Measurements from ENCODE around the gene WDR37.
A peak's percentile ranks its signal among the peaks of the same experiment; 100 is the strongest.
"Not testable (repeated sequence)": the region's sequence is repeated elsewhere in the genome, so short reads cannot be mapped to it uniquely, and the experiment has no call there.

The WDR37 gene

GRCh38 chr10:1107004-1107403 lies 50.8 kb downstream of the WDR37 start:
- no peak for DNase-seq (ENCODE audit: low spot score)

GRCh38 chr10:1107679-1108078 lies 51.5 kb downstream of the WDR37 start:
- no peak for DNase-seq (ENCODE audit: low spot score)

DNA sequence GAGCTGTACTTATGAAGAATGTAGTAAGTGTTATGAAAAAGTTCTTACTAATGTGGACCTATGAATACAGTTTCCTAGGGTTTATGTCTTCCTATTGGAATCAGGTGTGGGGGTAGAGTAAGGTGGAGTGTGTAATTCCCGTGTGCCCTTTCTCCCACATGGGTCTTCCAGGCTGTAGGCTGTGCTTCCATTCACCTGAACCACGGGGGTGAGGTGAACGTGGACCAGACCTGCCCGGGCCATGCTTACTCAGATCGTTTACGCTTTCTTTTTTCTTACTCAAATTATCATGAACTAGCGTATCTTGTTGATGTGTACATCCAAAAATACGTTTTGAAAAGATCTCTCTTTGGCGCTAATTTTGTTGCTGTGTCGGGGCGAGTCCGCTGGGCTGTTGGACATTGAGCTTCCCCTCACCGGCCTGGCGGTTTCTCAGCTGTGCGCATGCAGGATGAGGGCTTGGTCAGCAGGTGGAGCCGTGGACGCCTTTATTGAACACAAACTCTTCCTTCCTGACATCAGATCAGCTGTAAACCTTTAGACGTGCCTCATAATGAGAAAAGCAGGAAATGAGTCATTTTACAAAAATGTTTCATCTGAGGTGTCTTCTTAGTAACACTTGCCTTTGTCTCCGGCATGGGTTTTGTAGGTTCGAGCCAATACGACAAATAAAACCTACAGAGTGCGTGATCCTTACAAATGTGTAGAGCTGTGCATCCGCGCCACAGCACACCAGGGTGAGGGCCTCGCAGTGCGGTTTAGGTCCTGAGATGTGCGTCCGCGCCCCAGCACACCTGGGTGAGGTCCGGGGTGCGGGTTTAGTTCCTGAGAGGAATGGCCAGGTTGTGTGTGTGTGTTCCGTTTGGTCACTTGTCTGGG lies 53.8 kb downstream of the WDR37 start:
- DNase-seq (ENCODE audit: low spot score), result peak; percentile 96

- peak; percentile 3 for DNase-seq (ENCODE audit: low spot score)
Measured at GRCh38 chr10:1110674-1111119, 54.5 kb downstream of the WDR37 start.

DNA sequence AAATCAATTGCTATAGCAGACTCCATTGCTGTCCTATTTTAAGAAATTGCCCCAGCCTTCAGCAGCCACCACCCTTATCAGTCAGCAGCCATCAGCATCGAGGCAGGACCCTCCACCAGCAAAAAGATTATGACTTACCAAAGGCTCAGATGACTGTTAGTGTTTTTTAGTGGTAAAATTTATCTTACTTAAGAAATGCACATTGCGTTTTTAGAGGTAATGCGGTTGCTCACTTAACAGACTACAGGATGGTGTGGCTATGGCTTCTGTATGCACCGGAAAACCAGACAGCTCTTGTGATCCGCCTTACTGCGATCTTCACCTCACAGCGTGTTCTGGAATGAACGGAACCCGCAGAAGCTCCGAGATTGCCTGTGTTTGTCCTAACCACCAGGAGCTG lies 58.1 kb downstream of the WDR37 start:
- DNase-seq (ENCODE audit: low spot score), result no peak

DNA sequence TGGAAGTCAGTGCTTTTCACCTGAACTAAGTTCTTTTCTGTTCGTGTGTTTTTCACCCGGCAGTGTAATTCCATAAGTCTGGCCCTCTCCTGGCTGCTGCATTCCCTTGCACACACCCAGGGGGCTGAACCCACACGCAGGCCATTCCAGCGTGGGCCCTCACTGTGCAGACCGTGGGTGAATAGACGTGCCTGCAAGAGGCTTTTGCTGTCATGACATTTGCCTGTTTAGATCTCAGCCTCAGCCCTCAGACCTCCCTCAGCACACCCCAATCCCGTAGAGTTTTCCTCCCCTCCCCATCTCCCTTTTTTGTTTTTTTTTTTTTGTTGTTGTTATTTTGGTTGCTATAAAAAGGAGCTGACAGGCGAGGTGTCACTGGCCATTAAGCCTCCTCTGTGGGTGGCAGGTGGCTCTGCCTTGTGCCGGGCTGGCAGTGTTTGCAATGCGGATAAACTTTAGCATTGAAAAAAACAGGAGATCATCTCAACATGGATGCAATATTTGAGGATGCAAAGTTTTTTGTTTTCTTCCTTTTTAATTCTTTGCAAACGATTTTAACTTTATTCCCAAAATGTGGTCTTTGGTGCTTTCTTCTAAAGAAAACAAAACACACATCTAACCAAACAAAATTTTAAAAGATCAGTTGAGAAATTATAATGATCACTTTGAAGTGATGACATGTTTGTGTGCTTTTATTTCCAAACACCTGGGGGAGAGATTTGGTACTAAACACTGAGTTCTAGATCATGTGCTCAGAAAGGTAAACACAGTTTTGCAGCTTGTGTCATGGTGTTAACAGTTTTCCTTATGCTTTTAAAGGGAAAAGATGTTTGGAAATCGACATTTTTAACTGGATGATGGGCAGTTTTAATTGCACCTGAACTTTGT lies 58.8 kb downstream of the WDR37 start:
- DNase-seq (ENCODE audit: low spot score), result no peak

DNA sequence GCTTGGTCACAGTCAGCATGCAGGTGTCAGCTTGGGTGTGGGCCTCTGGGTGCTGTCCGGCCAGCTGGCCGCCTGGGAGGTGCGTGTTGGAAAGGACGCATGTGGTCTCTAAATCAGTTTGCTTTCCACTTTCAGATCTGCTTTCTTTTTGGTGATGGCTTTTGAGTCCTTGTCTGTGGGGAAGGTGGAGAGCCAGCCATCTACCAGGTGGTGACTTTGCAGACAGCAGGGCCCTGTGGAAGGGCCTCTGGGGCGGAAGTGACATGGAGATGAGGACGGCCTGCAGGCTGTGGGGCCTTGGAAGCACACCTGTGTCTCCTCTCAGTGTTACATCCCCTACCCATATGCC lies 59.4 kb downstream of the WDR37 start:
- DNase-seq (ENCODE audit: low spot score), result no peak

DNA sequence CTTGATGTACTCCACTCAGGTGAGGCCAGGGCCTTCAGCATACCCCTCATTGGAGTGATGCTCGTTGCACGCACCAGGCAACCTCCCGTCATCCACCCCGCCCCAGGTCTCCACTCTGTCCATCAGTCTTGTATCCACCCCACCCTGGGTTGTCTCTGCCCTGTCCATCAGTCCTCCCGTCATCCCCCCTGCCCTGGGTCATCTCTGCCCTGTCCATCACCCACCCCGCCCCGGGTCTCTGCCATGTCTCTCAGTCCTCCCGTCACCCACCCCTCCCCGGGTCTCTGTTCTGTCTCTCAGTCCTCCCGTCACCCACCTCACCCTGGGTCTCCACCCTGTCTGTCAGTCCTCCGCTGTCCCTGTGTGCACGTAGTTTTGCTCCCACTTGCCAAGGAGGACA lies 59.9 kb downstream of the WDR37 start:
- no peak for DNase-seq (ENCODE audit: low spot score)

- no peak for DNase-seq (ENCODE audit: low spot score)
Measured at GRCh38 chr10:1116696-1117280, 60.6 kb downstream of the WDR37 start.

- DNase-seq (ENCODE audit: low spot score), result no peak
Measured at GRCh38 chr10:1117651-1118050, 61.5 kb downstream of the WDR37 start.

DNA sequence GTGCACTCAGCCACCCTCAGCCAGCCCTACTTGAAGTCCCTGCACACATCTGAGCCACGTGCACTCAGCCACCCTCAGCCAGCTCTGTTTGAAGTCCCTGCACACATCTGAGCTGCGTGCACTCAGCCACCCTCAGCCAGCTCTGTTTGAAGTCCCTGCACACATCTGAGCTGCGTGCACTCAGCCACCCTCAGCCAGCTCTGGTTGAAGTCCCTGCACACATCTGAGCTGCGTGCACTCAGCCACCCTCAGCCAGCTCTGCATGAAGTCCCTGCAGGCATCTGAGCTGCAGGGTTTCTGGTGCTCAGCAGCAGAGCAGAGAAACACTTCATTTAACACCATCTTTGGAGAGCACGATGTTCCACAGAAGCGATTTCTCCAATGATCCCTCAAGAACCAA lies 62.1 kb downstream of the WDR37 start:
- DNase-seq (ENCODE audit: low spot score), result not testable (repeated sequence)

DNA sequence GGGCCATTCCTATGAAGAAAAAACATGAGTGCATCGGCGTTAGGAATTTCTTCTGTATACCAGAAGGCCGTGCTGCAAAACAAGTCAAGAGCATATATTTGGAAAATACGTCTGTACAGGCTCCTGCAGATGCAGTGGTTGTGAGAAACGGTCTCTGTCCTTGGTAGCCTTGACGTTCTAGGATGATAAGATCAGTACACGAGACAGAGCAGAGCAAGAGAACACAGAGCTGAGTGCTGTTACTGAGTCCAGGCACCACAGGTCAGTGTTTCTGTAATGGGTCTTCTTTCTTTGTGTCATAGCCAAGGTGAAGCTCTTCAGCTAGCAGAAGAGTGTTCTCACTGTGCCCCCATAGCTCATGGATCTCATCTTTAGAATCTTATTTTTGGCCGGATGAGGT lies 62.8 kb downstream of the WDR37 start:
- no peak for DNase-seq (ENCODE audit: low spot score)

- DNase-seq (ENCODE audit: low spot score), result no peak
Measured at GRCh38 chr10:1119501-1119900, 63.3 kb downstream of the WDR37 start.

GRCh38 chr10:1120306-1120705 lies 64.1 kb downstream of the WDR37 start:
- DNase-seq (ENCODE audit: low spot score), result no peak

GRCh38 chr10:1120801-1121211 lies 64.6 kb downstream of the WDR37 start:
- no peak for DNase-seq (ENCODE audit: low spot score)

DNA sequence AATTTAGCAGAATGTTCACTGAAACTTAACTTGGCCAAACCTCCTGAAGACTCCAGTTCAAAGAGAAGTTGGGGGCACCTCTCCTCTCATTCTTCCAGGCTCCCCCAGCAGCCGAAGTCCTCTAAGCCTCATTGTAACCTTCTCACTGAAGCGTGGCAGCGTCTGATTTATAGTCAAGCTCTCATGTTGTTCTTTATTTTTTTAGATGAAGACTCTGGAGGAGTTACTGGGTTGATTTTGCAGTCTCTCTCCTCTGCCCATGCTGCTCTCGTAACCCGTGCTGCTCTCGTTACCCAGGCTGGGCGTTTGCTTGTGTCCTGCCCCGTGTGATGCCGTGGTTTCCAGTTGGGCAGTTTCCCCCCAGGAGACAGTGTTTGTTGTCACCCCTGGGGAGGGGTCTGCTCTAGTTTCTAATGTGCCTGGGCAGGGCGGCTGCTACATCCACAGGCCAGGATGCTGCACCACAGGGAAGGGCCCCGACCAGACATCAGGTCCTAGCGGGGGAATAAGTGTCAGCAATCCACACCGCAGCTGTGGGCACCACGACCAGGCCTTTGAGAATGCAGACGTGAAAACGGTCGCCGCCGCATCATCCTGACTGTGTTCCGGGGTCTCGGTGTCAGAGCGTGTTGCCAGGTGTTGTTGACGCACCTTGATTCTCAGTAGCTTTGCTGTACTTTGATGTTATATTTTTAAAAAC lies 65.2 kb downstream of the WDR37 start:
- no peak for DNase-seq (ENCODE audit: low spot score)

GRCh38 chr10:1122349-1122748 lies 66.2 kb downstream of the WDR37 start:
- DNase-seq (ENCODE audit: low spot score), result no peak

GRCh38 chr10:1123198-1123597 lies 67.0 kb downstream of the WDR37 start:
- DNase-seq (ENCODE audit: low spot score), result no peak

GRCh38 chr10:1123972-1124371 lies 67.8 kb downstream of the WDR37 start:
- no peak for DNase-seq (ENCODE audit: low spot score)

GRCh38 chr10:1124796-1125195 lies 68.6 kb downstream of the WDR37 start:
- DNase-seq (ENCODE audit: low spot score), result no peak

DNA sequence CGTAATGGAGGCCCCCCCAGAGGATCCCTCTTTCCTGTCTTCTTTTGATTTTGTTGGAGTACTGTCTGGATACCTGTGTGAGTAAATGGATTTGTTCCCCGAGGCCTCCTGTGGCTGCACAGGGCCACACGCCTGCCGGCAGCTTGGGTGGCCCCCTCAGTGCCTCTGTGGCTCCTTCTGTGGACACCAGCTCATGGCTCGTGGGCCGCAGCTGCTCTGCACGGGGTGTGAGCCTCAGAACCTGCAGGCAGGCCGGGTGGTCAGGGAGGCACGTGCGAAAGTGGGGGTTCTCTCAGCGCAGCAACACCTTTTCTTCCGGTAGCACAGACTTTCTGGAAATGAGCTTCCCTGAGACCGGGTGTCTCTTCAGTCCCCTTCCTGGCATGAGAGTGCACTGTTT lies 70.3 kb downstream of the WDR37 start:
- DNase-seq (ENCODE audit: low spot score), result no peak

GRCh38 chr10:1127629-1128028 lies 71.4 kb downstream of the WDR37 start:
- DNase-seq (ENCODE audit: low spot score), result no peak

Measured in kidney tubule cell (primary cell).